IMR-90 (cell line): Measurements from ENCODE around the gene DIAPH1. TPM values are rescaled to one million over a fixed set of nuclear protein-coding genes. Genes with fewer than 3 reads are reported as not detected.

Experiments used
- ATAC-seq: fragments of 200-7000 bp; cut with Tn5 transposase; 2 replicates; pipeline ENCODE4 v1.9.1; 2020; ENCODE audit warnings: low read depth, mild to moderate bottlenecking, moderate library complexity
- BruUV-seq: library from RNA; stranded (reverse); fragments of 400-500 nt; replicated peaks from 2 replicates; lab custom pipeline; 2021; lab: Mats Ljungman, UMichigan
- CTCF ChIA-PET: fragments of 300-600 bp; formaldehyde crosslinking; extraction: SDS; loops from one replicate; lab custom pipeline; 2021; ENCODE audit warnings: antibody characterized with exemption; lab: Yijun Ruan, JAX
- POLR2A ChIA-PET: fragments of 300-600 bp; sonication (Branson Sonifier 250); formaldehyde crosslinking; loops from one replicate; lab custom pipeline; 2022; ENCODE audit warnings: antibody characterized with exemption; ENCODE audit not compliant: unreplicated experiment; lab: Charles Lee
- DNase-seq: peaks from one replicate; pipeline ENCODE4 v3.0.0; 2013
- H2AFZ ChIP-seq: replicated peaks from 2 replicates; pipeline ENCODE3; 2013; ENCODE audit warnings: low read length, mild to moderate bottlenecking; ENCODE audit not compliant: poor library complexity
- H2AK5ac ChIP-seq: 2 replicates; pipeline ENCODE4 v1.6.1; 2013; ENCODE audit warnings: low read depth, low read length, inconsistent platforms
- H2AK9ac ChIP-seq: replicated peaks from 2 replicates; pipeline ENCODE3; 2013; ENCODE audit warnings: mild to moderate bottlenecking, low read depth, low read length, moderate library complexity; ENCODE audit not compliant: poor library complexity
- H2BK120ac ChIP-seq: 2 replicates; pipeline ENCODE4 v1.6.1; 2013; ENCODE audit warnings: low read depth, low read length, inconsistent platforms
- H2BK15ac ChIP-seq: 3 replicates; pipeline ENCODE4 v1.6.1; 2013; ENCODE audit warnings: low read depth, low read length, inconsistent platforms
- H2BK20ac ChIP-seq: 2 replicates; pipeline ENCODE4 v1.6.1; 2013; ENCODE audit warnings: low read depth, mild to moderate bottlenecking, inconsistent platforms, low read length, moderate library complexity
- H2BK5ac ChIP-seq: 2 replicates; pipeline ENCODE4 v1.6.1; 2013; ENCODE audit warnings: mild to moderate bottlenecking, low read depth, low read length, inconsistent platforms; ENCODE audit not compliant: poor library complexity, severe bottlenecking
- H3K14ac ChIP-seq: replicated peaks from 2 replicates; pipeline ENCODE4 v1.6.1; 2013; ENCODE audit warnings: low read depth, low read length, inconsistent platforms
- H3K18ac ChIP-seq: 2 replicates; pipeline ENCODE4 v1.6.1; 2013; ENCODE audit warnings: low read depth, low read length, control low read depth
- H3K23ac ChIP-seq: 2 replicates; pipeline ENCODE4 v1.6.1; 2013; ENCODE audit warnings: low read depth, low read length, inconsistent platforms
- H3K27ac ChIP-seq: 2 replicates; pipeline ENCODE4 v1.5.1; 2013; ENCODE audit warnings: mild to moderate bottlenecking, control low read depth, low read length; ENCODE audit not compliant: insufficient read depth
- H3K27me3 ChIP-seq: 2 replicates; pipeline ENCODE4 v1.6.1; 2013; ENCODE audit warnings: low read length; ENCODE audit not compliant: control insufficient read depth, insufficient read depth
- H3K36me3 ChIP-seq: 2 replicates; pipeline ENCODE4 v1.6.1; 2013; ENCODE audit warnings: low read length, mixed read lengths; ENCODE audit not compliant: control insufficient read depth, insufficient read depth
- H3K4ac ChIP-seq: 2 replicates; pipeline ENCODE4 v1.6.1; 2013; ENCODE audit warnings: low read depth, low read length, inconsistent platforms
- H3K4me1 ChIP-seq: 2 replicates; pipeline ENCODE4 v1.6.1; 2013; ENCODE audit warnings: low read length, mixed read lengths; ENCODE audit not compliant: control insufficient read depth, insufficient read depth
- H3K4me2 ChIP-seq: 2 replicates; pipeline ENCODE4 v1.6.1; 2013; ENCODE audit warnings: low read depth, mild to moderate bottlenecking, control low read depth, low read length, moderate library complexity
- H3K4me3 ChIP-seq: 2 replicates; pipeline ENCODE4 v1.5.1; 2013; ENCODE audit warnings: low read depth, mild to moderate bottlenecking, control low read depth, low read length, moderate library complexity; ENCODE audit not compliant: insufficient read depth
- H3K56ac ChIP-seq: 2 replicates; pipeline ENCODE4 v1.6.1; 2013; ENCODE audit warnings: low read length, inconsistent platforms; ENCODE audit not compliant: insufficient read depth; ENCODE audit errors: extremely low read depth
- H3K79me1 ChIP-seq, 2 experiments: 2 replicates each; pipeline ENCODE4 v1.6.1; 2013; ENCODE audit warnings: low read length in 2 of 2, inconsistent platforms in 1 of 2, low read depth in 1 of 2
- H3K9ac ChIP-seq: 2 replicates; pipeline ENCODE4 v1.6.1; 2013; ENCODE audit warnings: low read depth, low read length, control low read depth
- H3K9me1 ChIP-seq: 2 replicates; pipeline ENCODE4 v1.6.1; 2013; ENCODE audit warnings: low read length, inconsistent platforms; ENCODE audit not compliant: insufficient read depth
- H3K9me3 ChIP-seq: 2 replicates; pipeline ENCODE4 v1.6.1; 2013; ENCODE audit warnings: low read length; ENCODE audit not compliant: control insufficient read depth, insufficient read depth
- H4K20me1 ChIP-seq: 2 replicates; pipeline ENCODE4 v1.6.1; 2013; ENCODE audit warnings: low read length, inconsistent platforms; ENCODE audit not compliant: insufficient read depth
- H4K5ac ChIP-seq: 2 replicates; pipeline ENCODE4 v1.6.1; 2013; ENCODE audit warnings: mild to moderate bottlenecking, low read depth, low read length, control low read depth
- H4K8ac ChIP-seq, 2 experiments: 2 replicates each; pipeline ENCODE4 v1.6.1; 2013; ENCODE audit warnings: low read depth in 2 of 2, low read length in 2 of 2, control low read depth in 1 of 2, inconsistent platforms in 1 of 2
- H4K91ac ChIP-seq: 2 replicates; pipeline ENCODE4 v1.6.1; 2013; ENCODE audit warnings: low read depth, low read length, inconsistent platforms; ENCODE audit not compliant: insufficient read depth
- MXI1 ChIP-seq: IDR thresholded peaks from 2 replicates; pipeline ENCODE4 v1.6.1; 2012; ENCODE audit warnings: low read depth, mild to moderate bottlenecking, low read length, moderate library complexity, borderline replicate concordance
- WGBS, 2 experiments: methylation state at CpG; one replicate each; pipeline versions ENCODE4 v1.1.5 to v1.1.7; 2013; ENCODE audit warnings: missing lambda C conversion rate in 2 of 2; ENCODE audit not compliant: insufficient read length in 1 of 2; ENCODE audit errors: extremely low coverage in 2 of 2; 5-methylcytosine and 5-hydroxymethylcytosine counted together
- dilution Hi-C: fragments of 300-500 bp; cut with HindIII; formaldehyde crosslinking; loops from one replicate; pipeline ENCODE4 v1.14.3; 2018; ENCODE audit warnings: low sequenced_read_pairs; ENCODE audit not compliant: unreplicated experiment
- in situ Hi-C: fragments of 300-500 bp; cut with MboI; formaldehyde crosslinking; loops from 3 replicates; pipeline ENCODE4 v1.14.3; 2019; ENCODE audit warnings: low sequenced_read_pairs, inconsistent platforms, mixed read lengths
- intact Hi-C: fragments of 100-400 bp; cut with micrococcal nuclease; formaldehyde crosslinking; loops from 2 replicates; pipeline ENCODE4 v1.10.0; 2022
- polyA plus RNA-seq, 3 experiments: library from polyadenylated mRNA; depleted of rRNA; stranded (reverse); fragments of >200 nt; gene quantifications; 2 replicates each; pipeline ENCODE4 v1.2.3, GENCODE V29; 2012; ENCODE audit warnings: low replicate concordance in 1 of 3
- total RNA-seq: library from RNA; depleted of rRNA; stranded (reverse); fragments of >200 nt; gene quantifications from 2 replicates; pipeline ENCODE4 v1.2.3, GENCODE V29; 2012

Gene DIAPH1
- total and polyA plus RNA-seq, 2 of the 4 experiments (the other 2 are of a cell fraction), result 12.0 to 37.4 TPM

DNA sequence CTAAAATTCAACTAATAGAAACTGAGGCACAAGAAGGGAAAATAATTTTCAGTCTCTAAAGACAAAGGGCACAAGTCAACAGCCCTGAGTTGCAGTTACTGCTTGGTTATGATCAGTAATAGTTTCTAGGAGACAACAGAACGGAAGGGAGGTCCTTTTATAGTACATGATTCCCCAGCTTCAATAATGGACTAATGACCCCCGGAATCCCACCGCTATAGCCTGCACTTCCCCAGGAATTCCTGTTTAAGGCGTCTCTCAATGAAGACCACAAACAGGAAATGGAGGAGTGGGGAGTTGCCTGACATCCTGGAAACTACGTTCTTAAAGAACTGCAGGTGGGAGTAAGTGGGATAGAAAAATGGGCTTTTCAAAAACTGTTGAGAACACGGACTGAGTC, 60.6 kb downstream of the DIAPH1 start:
- intact Hi-C loops, result loop anchor here (1.0 kb wide), 1 partner anchor 176 kb away; the partner anchor contains the start of gene PCDHGA7
- in situ Hi-C loops, result no loop called here

More for the DNA sequence above, 60.6 kb downstream of the DIAPH1 start:
- dilution Hi-C loops, result no loop called here
- Histone ChIP-seq H2BK120ac (peak overlapping the region; percentile 56), H3K4ac (peak overlapping the region; percentile 83), H4K20me1 (no peaks in the 10 kb centered on the region), H2BK15ac (peak overlapping the region; percentile 16; the same call in 1 of the 3 replicates), H2AK5ac (peak overlapping the region; percentile 72), H4K5ac (peak overlapping the region; percentile 87), H3K23ac (peak overlapping the region; percentile 48; the same call in 1 of the 2 replicates), H3K9me3 (no peaks in the 10 kb centered on the region), H3K27ac (peak overlapping the region; percentile 66; the same call in 1 of the 2 replicates), H3K27me3 (no peaks in the 10 kb centered on the region), H3K14ac (peak overlapping the region; percentile 44), H3K18ac (peak overlapping the region; percentile 31; the same call in 1 of the 2 replicates), H3K79me1 (peaks cover 5 to 15% of the 10 kb centered on the region in 2 experiments), H2AK9ac (peak overlapping the region; percentile 87), H3K56ac (peak overlapping the region; percentile 72), H4K91ac (peak overlapping the region; percentile 35; the same call in 1 of the 2 replicates), H3K9ac (peak overlapping the region; percentile 26), H3K4me1 (peaks cover 7% of the 10 kb centered on the region), H2BK20ac (peak overlapping the region; percentile 52; the same call in 1 of the 2 replicates), H3K4me2 (peak overlapping the region; percentile 38; the same call in 1 of the 2 replicates), H3K36me3 (no peaks in the 10 kb centered on the region), H3K9me1 (no peaks in the 10 kb centered on the region), H2BK5ac (peak overlapping the region; percentile 67), H3K4me3 (peak overlapping the region; percentile 2; the same call in 1 of the 2 replicates), H4K8ac (peak overlapping the region; percentile 57 to 85), H2AFZ (peak overlapping the region; percentile 85)
- WGBS, 2 experiments, result no CpG with 5 or more reads among the region's 6 CpGs
- ChIA-PET CTCF (interaction anchor here (0.6 to 2.7 kb wide), 33 partner anchors 9 to 376 kb away, joined by 3 to 34 read pairs (median 6); partner anchors contain the start of genes PCDHB14, PCDHB16, PCDHGA10 and PCDHGA11), POLR2A (interaction anchor here (1.2 to 1.4 kb wide), 2 partner anchors 30 to 146 kb away, joined by 4 to 10 read pairs; partner anchors contain the start of gene PCDHGA10)
- DNase-seq (peak; percentile 15), ATAC-seq (no peak)
- no TSS peak for BruUV-seq
- no peak for TF ChIP-seq MXI1
